GM19397 (cell line): ENCODE measurements around the gene NRTN.
"Not testable (repeated sequence)": the region's sequence is repeated elsewhere in the genome, so short reads cannot be mapped to it uniquely, and the experiment has no call there.

ENCODE experiments used
- ATAC-seq: cut with Tn5 transposase; IDR thresholded peaks from one replicate; pipeline ENCODE4 v1.9.1; 2021; ENCODE audit warnings: mild to moderate bottlenecking, moderate library complexity; ENCODE audit not compliant: unreplicated experiment

Gene NRTN

GRCh38 chr19:5804516-5805461, at the start of gene NRTN:
NRTN (plus strand) TSS chr19:5805067; CDS start chr19:5824166, 19,099 bp downstream.
- ATAC-seq, result no peak

- ATAC-seq, result no peak
Observed at GRCh38 chr19:5762608-5763217, 42.2 kb upstream of the NRTN start.

- no peak for ATAC-seq
Observed at GRCh38 chr19:5765220-5765619, 39.6 kb upstream of the NRTN start.

- no peak for ATAC-seq
Observed at GRCh38 chr19:5767949-5768348, 36.9 kb upstream of the NRTN start.

GRCh38 chr19:5772416-5772815, 32.5 kb upstream of the NRTN start:
- ATAC-seq, result no peak

GRCh38 chr19:5773276-5773675, 31.6 kb upstream of the NRTN start:
- ATAC-seq, result no peak

- ATAC-seq, result no peak
Observed at GRCh38 chr19:5774921-5775320, 29.9 kb upstream of the NRTN start.

GRCh38 chr19:5775668-5776309, 29.1 kb upstream of the NRTN start:
- no peak for ATAC-seq

GRCh38 chr19:5778402-5778801, 26.5 kb upstream of the NRTN start:
- ATAC-seq, result no peak

- ATAC-seq, result not testable (repeated sequence)
Observed at GRCh38 chr19:5780916-5781315, 24.0 kb upstream of the NRTN start.

- no peak for ATAC-seq
Observed at GRCh38 chr19:5782322-5782721, 22.5 kb upstream of the NRTN start.

- no peak for ATAC-seq
Observed at GRCh38 chr19:5782945-5783919, 21.6 kb upstream of the NRTN start.

GRCh38 chr19:5784581-5785147, 20.2 kb upstream of the NRTN start, which contains the start of gene PRR22:
PRR22 (minus strand) TSS chr19:5784746; CDS start chr19:5784660, 86 bp downstream.
- ATAC-seq, result no peak

- ATAC-seq, result no peak
Observed at GRCh38 chr19:5785423-5785822, 19.4 kb upstream of the NRTN start.

- ATAC-seq, result no peak
Observed at GRCh38 chr19:5786593-5787408, 18.1 kb upstream of the NRTN start.

GRCh38 chr19:5787409-5788182, 17.3 kb upstream of the NRTN start:
- ATAC-seq, result no peak

GRCh38 chr19:5788422-5788821, 16.4 kb upstream of the NRTN start:
- no peak for ATAC-seq

- ATAC-seq, result no peak
Observed at GRCh38 chr19:5789351-5789761, 15.5 kb upstream of the NRTN start.
